Uterus (tissue), 2 donors: ENCODE results near the gene FNDC11.
"Not testable (repeated sequence)": the region's sequence is repeated elsewhere in the genome, so short reads cannot be mapped to it uniquely, and the experiment has no call there.

Experiments
- POLR2A ChIP-seq, 2 donors: fragments of 450-650 bp; IDR thresholded peaks; one replicate each; pipeline ENCODE4 v1.6.1; 2016; ENCODE audit warnings: antibody characterized with exemption in 2 of 2, mild to moderate bottlenecking in 1 of 2, moderate library complexity in 1 of 2
- TF ChIP-seq, protein P1 (sequence below), 4 experiments: fragments of 200-600 bp in 2 of 4; fragments of 450-650 bp in 2 of 4; sonication (generic) in 2 of 4; IDR thresholded peaks; one replicate each; pipeline ENCODE4 v1.5.1; 2016 to 2019; ENCODE audit warnings: antibody characterized with exemption in 4 of 4, mild to moderate bottlenecking in 2 of 4, moderate library complexity in 1 of 4

DNA sequence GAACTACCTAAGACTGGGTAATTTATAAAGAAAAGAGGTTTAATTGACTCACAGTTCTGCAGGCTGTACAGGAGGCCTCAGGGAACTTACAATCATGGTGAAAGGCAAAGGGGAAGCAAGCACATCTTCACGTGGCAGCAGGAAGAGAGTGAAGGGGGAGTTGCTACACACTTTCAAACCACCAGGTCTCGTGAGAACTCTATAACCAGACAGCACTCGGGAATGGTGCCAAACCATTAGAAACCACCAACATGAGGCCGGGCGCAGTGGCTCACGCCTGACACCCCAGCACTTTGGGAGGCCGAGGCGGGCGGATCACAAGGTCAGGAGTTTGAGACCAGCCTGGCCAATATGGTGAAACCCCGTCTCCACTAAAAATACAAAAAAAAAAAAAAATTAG is 39.4 kb upstream of the FNDC11 start:
- TF ChIP-seq, protein P1, sequence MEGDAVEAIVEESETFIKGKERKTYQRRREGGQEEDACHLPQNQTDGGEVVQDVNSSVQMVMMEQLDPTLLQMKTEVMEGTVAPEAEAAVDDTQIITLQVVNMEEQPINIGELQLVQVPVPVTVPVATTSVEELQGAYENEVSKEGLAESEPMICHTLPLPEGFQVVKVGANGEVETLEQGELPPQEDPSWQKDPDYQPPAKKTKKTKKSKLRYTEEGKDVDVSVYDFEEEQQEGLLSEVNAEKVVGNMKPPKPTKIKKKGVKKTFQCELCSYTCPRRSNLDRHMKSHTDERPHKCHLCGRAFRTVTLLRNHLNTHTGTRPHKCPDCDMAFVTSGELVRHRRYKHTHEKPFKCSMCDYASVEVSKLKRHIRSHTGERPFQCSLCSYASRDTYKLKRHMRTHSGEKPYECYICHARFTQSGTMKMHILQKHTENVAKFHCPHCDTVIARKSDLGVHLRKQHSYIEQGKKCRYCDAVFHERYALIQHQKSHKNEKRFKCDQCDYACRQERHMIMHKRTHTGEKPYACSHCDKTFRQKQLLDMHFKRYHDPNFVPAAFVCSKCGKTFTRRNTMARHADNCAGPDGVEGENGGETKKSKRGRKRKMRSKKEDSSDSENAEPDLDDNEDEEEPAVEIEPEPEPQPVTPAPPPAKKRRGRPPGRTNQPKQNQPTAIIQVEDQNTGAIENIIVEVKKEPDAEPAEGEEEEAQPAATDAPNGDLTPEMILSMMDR (IDR thresholded peaks at IDR 0.05), result not testable (repeated sequence)
- TF ChIP-seq POLR2A (IDR thresholded peaks at IDR 0.05), result not testable (repeated sequence)
